K562 (cell line): Measurements from ENCODE around the gene EMX2. TPM values are rescaled to one million over a fixed set of nuclear protein-coding genes. Genes with fewer than 3 reads are reported as not detected.

Source experiments
- ATAC-seq: fragments of 200-7000 bp; cut with Tn5 transposase; 3 replicates; pipeline ENCODE4 v1.9.1; 2020; ENCODE audit warnings: moderate library complexity
- BruUV-seq: library from RNA; stranded (reverse); fragments of 400-500 nt; replicated peaks from 2 replicates; lab custom pipeline; 2021; lab: Mats Ljungman, UMichigan
- CTCF ChIA-PET: fragments of 300-600 bp; formaldehyde crosslinking; extraction: SDS; loops from one replicate; lab custom pipeline; 2021; ENCODE audit warnings: low intra/inter-chr PET ratio; lab: Yijun Ruan, JAX
- POLR2A ChIA-PET: fragments of 300-600, 350-650 bp; sonication (Branson Sonifier 250); formaldehyde crosslinking; extraction: SDS; loops from one replicate; lab custom pipeline; 2021; ENCODE audit warnings: antibody characterized with exemption, inconsistent platforms; lab: Yijun Ruan, JAX
- DNase-seq, 4 experiments: peaks; one replicate each; pipeline versions ENCODE4 v3.0.0 to v3.0.0-alpha.2; 2011 to 2018; ENCODE audit warnings: low spot score in 3 of 4, mixed read lengths in 3 of 4; ENCODE audit errors: extremely low read depth in 1 of 4
- FAIRE-seq: peaks from 2 replicates; lab custom pipeline; 2011; peaks lifted over from hg19 to GRCh38; lab: Jason Lieb, UNC
- H2AFZ ChIP-seq: 2 replicates; pipeline ENCODE4 v1.6.0; 2011; ENCODE audit warnings: low read depth, low read length, control low read depth, inconsistent platforms
- H3K27ac ChIP-seq: fragments of 200-600 bp; 3 replicates; pipeline ENCODE4 v1.8.0; 2011; ENCODE audit warnings: low read depth, mild to moderate bottlenecking, control low read depth, inconsistent platforms, low read length, moderate library complexity, mixed read lengths; ENCODE audit errors: extremely low read depth
- H3K27me3 ChIP-seq, 2 experiments: fragments of 300-600 bp in 1 of 2; 2 replicates in 1 of 2; 3 replicates in 1 of 2; pipeline versions ENCODE4 v1.6.0 to v1.8.0; 2011; ENCODE audit warnings: inconsistent platforms in 2 of 2, low read length in 2 of 2, mild to moderate bottlenecking in 1 of 2, mixed read lengths in 1 of 2, moderate library complexity in 1 of 2; ENCODE audit not compliant: control insufficient read depth in 2 of 2, insufficient read depth in 2 of 2
- H3K36me3 ChIP-seq: fragments of 300-600 bp; 3 replicates; pipeline ENCODE4 v1.8.0; 2011; ENCODE audit warnings: mild to moderate bottlenecking, low read length, inconsistent platforms; ENCODE audit not compliant: control insufficient read depth, insufficient read depth
- H3K4me1 ChIP-seq, 2 experiments: fragments of 200-600 bp in 1 of 2; replicated peaks in 1 of 2; 2 replicates in 1 of 2; 3 replicates in 1 of 2; pipeline versions ENCODE4 v1.5.1 to v1.8.0; 2011; ENCODE audit warnings: inconsistent platforms in 2 of 2, low read length in 2 of 2, mild to moderate bottlenecking in 1 of 2, mixed read lengths in 1 of 2, moderate library complexity in 1 of 2; ENCODE audit not compliant: control insufficient read depth in 2 of 2, insufficient read depth in 2 of 2
- H3K4me2 ChIP-seq: 2 replicates; pipeline ENCODE4 v1.6.1; 2011; ENCODE audit warnings: low read length, control low read depth, inconsistent platforms, mixed read lengths; ENCODE audit not compliant: insufficient read depth
- H3K4me3 ChIP-seq: fragments of 200-600 bp; sonication (generic), shearing (Covaris generic); 2 replicates; pipeline ENCODE4 v1.5.1; 2016; ENCODE audit warnings: control low read depth, inconsistent platforms
- H3K79me2 ChIP-seq: fragments of 200-600 bp; 3 replicates; pipeline ENCODE4 v1.8.0; 2011; ENCODE audit warnings: low read length, inconsistent platforms; ENCODE audit not compliant: control insufficient read depth, insufficient read depth
- H3K9ac ChIP-seq, 2 experiments: 2 replicates each; pipeline versions ENCODE4 v1.6.0 to v1.6.1; 2011; ENCODE audit warnings: low read depth in 2 of 2, low read length in 2 of 2, control low read depth in 1 of 2, inconsistent platforms in 1 of 2, mild to moderate bottlenecking in 1 of 2, mixed read lengths in 1 of 2; ENCODE audit not compliant: insufficient read depth in 1 of 2
- H3K9me1 ChIP-seq: one replicate; pipeline ENCODE4 v1.6.0; 2011; ENCODE audit warnings: inconsistent platforms, mild to moderate bottlenecking, low read length, moderate library complexity; ENCODE audit not compliant: control insufficient read depth, insufficient read depth
- H3K9me3 ChIP-seq: replicated peaks from 2 replicates; pipeline ENCODE4 v1.5.1; 2011; ENCODE audit warnings: low read depth, low read length, inconsistent platforms; ENCODE audit not compliant: control insufficient read depth, insufficient read depth
- H4K20me1 ChIP-seq: replicated peaks from 2 replicates; pipeline ENCODE4 v1.6.1; 2011; ENCODE audit warnings: low read length, inconsistent platforms, mixed read lengths; ENCODE audit not compliant: control insufficient read depth, insufficient read depth
- CREB1 ChIP-seq, 2 experiments: sonication (generic) in 1 of 2; formaldehyde crosslinking in 1 of 2; IDR thresholded peaks; 2 replicates each; pipeline versions ENCODE4 v1.6.1 to v1.8.0; 2012 to 2022; ENCODE audit warnings: inconsistent platforms in 1 of 2, mild to moderate bottlenecking in 1 of 2, missing genetic modification reagents in 1 of 2, moderate library complexity in 1 of 2
- DIDO1 ChIP-seq: fragments of 450-650 bp; IDR thresholded peaks from 2 replicates; pipeline ENCODE4 v1.6.1; 2016; ENCODE audit warnings: low read depth, missing biosample characterization, missing genetic modification characterization
- FOXJ3 ChIP-seq: sonication (generic); formaldehyde crosslinking; IDR thresholded peaks from 2 replicates; pipeline ENCODE4 v1.4.0; 2020; ENCODE audit warnings: mild to moderate bottlenecking, missing genetic modification reagents
- HDAC8 ChIP-seq: fragments of 450-650 bp; IDR thresholded peaks from 2 replicates; pipeline ENCODE4 v1.6.1; 2016; ENCODE audit warnings: mild to moderate bottlenecking, missing genetic modification characterization, moderate library complexity, missing compliant biosample characterization
- RBM15 ChIP-seq: fragments of 200-400 bp; formaldehyde crosslinking; IDR thresholded peaks from 2 replicates; pipeline ENCODE4 v1.6.1; 2018; ENCODE audit warnings: mild to moderate bottlenecking, low read length, moderate library complexity; ENCODE audit not compliant: insufficient read depth
- ZFP1 ChIP-seq: fragments of 450-650 bp; formaldehyde crosslinking; IDR thresholded peaks from 2 replicates; pipeline ENCODE4 v1.4.0; 2020; ENCODE audit warnings: mild to moderate bottlenecking, mixed read lengths
- ZNF436 ChIP-seq: fragments of 250-450, 450-650 bp; sonication (Bioruptor Pico); formaldehyde crosslinking; IDR thresholded peaks from 2 replicates; pipeline ENCODE4 v1.7.0; 2020; ENCODE audit warnings: mild to moderate bottlenecking
- WGBS: fragments of 100-300 bp; shearing (Covaris generic); methylation state at CpG from one replicate; pipeline ENCODE4 v1.1.6; 2016; ENCODE audit warnings: low coverage, mixed read lengths; ENCODE audit not compliant: insufficient coverage; ENCODE audit errors: missing lambda C conversion rate; 5-methylcytosine and 5-hydroxymethylcytosine counted together
- in situ Hi-C: fragments of 300-500 bp; cut with MboI; formaldehyde crosslinking; loops from 4 replicates; pipeline ENCODE4 v1.15.0; 2018; ENCODE audit warnings: inconsistent platforms, mixed read lengths
- intact Hi-C: fragments of 100-400 bp; cut with micrococcal nuclease; formaldehyde crosslinking; loops from 2 replicates; pipeline ENCODE4 v1.14.2; 2022
- polyA plus RNA-seq, 8 experiments: library from polyadenylated mRNA; depleted of rRNA in 4 of 8; stranded (reverse) in 5 of 8; unstranded in 3 of 8; fragments of >200 nt; fragmentation: Nextera tagmentation in 2 of 8; fragmentation: Illumina TruSeq in 1 of 8; extraction: Ambion mirVana in 2 of 8; extraction: Trizol in 1 of 8; gene quantifications; 2 replicates each; pipeline versions ENCODE4 v1.2.1 to v1.2.3, GENCODE V29; 2011 to 2014; ENCODE audit warnings: inconsistent platforms in 1 of 8, missing spikeins in 1 of 8
- total RNA-seq, 7 experiments: library from RNA; depleted of rRNA in 6 of 7; stranded (reverse); fragments of >200 nt in 6 of 7; fragmentation: Illumina TruSeq in 2 of 7; extraction: Trizol in 2 of 7; gene quantifications; 2 replicates each; pipeline versions ENCODE4 v1.2.1 to v1.2.3, GENCODE V29; 2011 to 2021; ENCODE audit warnings: low replicate concordance in 1 of 7
- TF ChIP-seq, protein P1 (sequence below), 2 experiments: fragments of 450-650 bp; formaldehyde crosslinking in 1 of 2; IDR thresholded peaks; 2 replicates each; pipeline versions ENCODE4 v1.4.0 to v1.6.1; 2014 to 2020; ENCODE audit warnings: mild to moderate bottlenecking in 2 of 2, borderline replicate concordance in 1 of 2, low read depth in 1 of 2
- TF ChIP-seq, protein P2 (sequence below): fragments of 450-650 bp; IDR thresholded peaks from 2 replicates; pipeline ENCODE4 v1.6.1; 2017; ENCODE audit warnings: mild to moderate bottlenecking, moderate library complexity

The EMX2 gene
- total and polyA plus RNA-seq, 9 of the 15 experiments (the other 6 are each of a cell fraction or from before 2014, with no cell fraction given) = not detected

DNA sequence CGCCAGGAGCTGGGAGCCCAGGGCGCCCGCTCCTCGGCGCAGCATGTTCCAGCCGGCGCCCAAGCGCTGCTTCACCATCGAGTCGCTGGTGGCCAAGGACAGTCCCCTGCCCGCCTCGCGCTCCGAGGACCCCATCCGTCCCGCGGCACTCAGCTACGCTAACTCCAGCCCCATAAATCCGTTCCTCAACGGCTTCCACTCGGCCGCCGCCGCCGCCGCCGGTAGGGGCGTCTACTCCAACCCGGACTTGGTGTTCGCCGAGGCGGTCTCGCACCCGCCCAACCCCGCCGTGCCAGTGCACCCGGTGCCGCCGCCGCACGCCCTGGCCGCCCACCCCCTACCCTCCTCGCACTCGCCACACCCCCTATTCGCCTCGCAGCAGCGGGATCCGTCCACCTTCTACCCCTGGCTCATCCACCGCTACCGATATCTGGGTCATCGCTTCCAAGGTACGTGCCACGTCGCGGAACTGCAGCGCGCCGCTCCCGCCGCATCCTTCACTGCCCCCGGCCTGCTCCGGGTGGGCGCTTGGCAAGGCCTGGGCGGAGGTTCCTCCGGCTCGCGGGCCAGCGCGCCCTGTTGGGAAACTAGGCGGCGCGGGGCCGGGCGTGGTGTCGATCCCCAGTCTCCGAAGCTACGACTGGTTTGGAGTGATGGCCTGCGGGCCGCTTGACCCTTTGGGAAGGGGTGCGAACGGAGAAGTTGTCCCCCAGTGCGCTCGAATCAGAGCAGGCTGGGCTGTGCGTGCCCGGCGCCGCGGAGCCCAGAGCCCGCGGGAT, 868 bp downstream of the EMX2 start:
- no peak overlapping the region for H2AFZ ChIP-seq
- H3K79me2 ChIP-seq = no peaks in the 10 kb centered on the region
- no TSS peak for BruUV-seq
- no peak overlapping the region for H3K4me3 ChIP-seq
- no peak for DNase-seq
- peaks cover 0 to 15% of the 10 kb centered on the region in 2 experiments; a peak in 2 of 5 replicates for H3K4me1 ChIP-seq
- ChIA-PET CTCF (no interaction called here), POLR2A (no interaction called here)
- no peak for ATAC-seq
- no peaks in the 10 kb centered on the region for H3K36me3 ChIP-seq
- H3K9me3 ChIP-seq = no peaks in the 10 kb centered on the region
- no peak overlapping the region for H3K27ac ChIP-seq
- FAIRE-seq = no peak
- no peaks in the 10 kb centered on the region; the same call in 1 of the 2 replicates for H4K20me1 ChIP-seq
- WGBS = 50% methylated on average over 26 of the region's 90 CpGs
- no peak overlapping the region for H3K9ac ChIP-seq
- H3K27me3 ChIP-seq = peaks cover 13 to 82% of the 10 kb centered on the region in 2 experiments
- in situ Hi-C loops = loop anchor here (25.0 kb wide), 1 partner anchor 694 kb away; no protein-coding TSS in a partner anchor
- no peak overlapping the region for H3K4me2 ChIP-seq
- intact Hi-C loops = no loop called here
- H3K9me1 ChIP-seq = no peaks in the 10 kb centered on the region
- TF ChIP-seq CREB1 (IDR thresholded peaks at IDR 0.05) (no peak), CREB1 (CRISPR knock-in tag; IDR thresholded peaks at IDR 0.05) (no peak), ZFP1 (no peak), FOXJ3 (CRISPR knock-in tag) (no peak), DIDO1 (tag) (no peak), HDAC8 (tag) (no peak), RBM15 (no peak), ZNF436 (no peak)
- TF ChIP-seq, protein P1, sequence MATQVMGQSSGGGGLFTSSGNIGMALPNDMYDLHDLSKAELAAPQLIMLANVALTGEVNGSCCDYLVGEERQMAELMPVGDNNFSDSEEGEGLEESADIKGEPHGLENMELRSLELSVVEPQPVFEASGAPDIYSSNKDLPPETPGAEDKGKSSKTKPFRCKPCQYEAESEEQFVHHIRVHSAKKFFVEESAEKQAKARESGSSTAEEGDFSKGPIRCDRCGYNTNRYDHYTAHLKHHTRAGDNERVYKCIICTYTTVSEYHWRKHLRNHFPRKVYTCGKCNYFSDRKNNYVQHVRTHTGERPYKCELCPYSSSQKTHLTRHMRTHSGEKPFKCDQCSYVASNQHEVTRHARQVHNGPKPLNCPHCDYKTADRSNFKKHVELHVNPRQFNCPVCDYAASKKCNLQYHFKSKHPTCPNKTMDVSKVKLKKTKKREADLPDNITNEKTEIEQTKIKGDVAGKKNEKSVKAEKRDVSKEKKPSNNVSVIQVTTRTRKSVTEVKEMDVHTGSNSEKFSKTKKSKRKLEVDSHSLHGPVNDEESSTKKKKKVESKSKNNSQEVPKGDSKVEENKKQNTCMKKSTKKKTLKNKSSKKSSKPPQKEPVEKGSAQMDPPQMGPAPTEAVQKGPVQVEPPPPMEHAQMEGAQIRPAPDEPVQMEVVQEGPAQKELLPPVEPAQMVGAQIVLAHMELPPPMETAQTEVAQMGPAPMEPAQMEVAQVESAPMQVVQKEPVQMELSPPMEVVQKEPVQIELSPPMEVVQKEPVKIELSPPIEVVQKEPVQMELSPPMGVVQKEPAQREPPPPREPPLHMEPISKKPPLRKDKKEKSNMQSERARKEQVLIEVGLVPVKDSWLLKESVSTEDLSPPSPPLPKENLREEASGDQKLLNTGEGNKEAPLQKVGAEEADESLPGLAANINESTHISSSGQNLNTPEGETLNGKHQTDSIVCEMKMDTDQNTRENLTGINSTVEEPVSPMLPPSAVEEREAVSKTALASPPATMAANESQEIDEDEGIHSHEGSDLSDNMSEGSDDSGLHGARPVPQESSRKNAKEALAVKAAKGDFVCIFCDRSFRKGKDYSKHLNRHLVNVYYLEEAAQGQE (IDR thresholded peaks at IDR 0.05; ENCODE audit: borderline replicate concordance) = no peak
- TF ChIP-seq, protein P1 (CRISPR knock-in tag; IDR thresholded peaks at IDR 0.05; ENCODE audit: low read depth) = no peak
- TF ChIP-seq, protein P2, sequence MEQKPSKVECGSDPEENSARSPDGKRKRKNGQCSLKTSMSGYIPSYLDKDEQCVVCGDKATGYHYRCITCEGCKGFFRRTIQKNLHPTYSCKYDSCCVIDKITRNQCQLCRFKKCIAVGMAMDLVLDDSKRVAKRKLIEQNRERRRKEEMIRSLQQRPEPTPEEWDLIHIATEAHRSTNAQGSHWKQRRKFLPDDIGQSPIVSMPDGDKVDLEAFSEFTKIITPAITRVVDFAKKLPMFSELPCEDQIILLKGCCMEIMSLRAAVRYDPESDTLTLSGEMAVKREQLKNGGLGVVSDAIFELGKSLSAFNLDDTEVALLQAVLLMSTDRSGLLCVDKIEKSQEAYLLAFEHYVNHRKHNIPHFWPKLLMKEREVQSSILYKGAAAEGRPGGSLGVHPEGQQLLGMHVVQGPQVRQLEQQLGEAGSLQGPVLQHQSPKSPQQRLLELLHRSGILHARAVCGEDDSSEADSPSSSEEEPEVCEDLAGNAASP = no peak
